ENCODE results near the gene MYB.
"Not testable (repeated sequence)": the region's sequence is repeated elsewhere in the genome, so short reads cannot be mapped to it uniquely, and the experiment has no call there.

The MYB gene

GRCh38 chr6:135180542-135181332 is at the start of gene MYB:
Gene MYB (plus strand): TSS chr6:135181308. CDS start chr6:135181514, 206 bp downstream.
- DNase-seq (ENCODE audit: low spot score) = peak; percentile 89

DNA sequence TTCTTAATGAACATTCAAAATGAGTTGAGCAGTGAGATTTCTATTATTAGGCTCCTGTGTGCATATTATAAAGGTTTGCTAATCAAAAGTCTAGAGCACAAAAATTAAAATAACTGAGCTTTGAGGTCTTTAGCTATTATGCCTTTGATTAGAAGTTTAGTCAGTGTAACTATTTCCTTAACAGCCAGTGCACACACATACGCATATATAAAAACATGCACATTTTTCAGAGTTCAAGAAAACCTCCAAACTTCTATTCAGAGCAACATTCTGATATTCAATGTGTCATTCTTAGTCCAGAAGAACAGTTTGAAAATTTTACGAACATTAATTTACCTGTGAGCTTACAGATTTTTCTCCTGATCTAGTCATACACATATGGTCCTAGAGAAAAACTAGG is 48.3 kb upstream of the MYB start:
- no peak for DNase-seq (ENCODE audit: low spot score)

DNA sequence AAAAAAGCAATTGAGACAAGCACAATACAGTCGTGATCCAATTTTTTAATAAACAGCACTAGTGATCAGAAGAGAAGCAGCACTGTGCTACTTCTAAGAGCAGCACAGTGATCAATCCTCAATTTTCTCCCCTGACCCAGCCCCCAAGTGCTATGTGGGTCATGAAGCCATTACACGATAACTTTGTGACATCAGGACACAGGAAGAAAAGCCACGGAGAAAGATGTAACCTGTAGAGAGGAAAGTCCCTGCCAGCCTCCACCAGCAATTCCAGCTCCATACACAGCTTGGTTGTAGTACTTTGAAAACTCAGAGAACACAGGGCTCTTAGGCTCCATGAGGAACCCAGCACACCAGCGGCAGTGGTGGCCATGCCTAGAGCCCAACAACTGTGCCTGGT is 45.3 kb upstream of the MYB start:
- DNase-seq (ENCODE audit: low spot score) = no peak

DNA sequence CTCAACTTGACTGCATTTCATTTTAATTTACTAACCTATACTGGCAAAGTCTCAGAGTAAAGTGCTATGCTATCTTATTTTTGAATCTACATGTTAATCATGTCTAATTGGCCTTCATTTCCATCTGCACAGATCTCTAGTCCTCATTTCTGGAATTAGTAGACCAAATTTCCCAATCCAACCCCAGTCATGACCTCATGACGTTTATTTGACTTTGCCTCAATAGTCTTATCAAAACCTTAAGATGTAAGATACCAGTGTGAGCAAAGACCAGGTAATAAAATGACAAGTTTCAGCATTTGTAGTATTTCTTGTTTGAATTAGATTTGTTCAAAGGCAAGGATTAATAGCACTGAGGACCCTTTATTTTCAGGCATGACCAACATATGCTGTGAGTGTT is 43.3 kb upstream of the MYB start:
- DNase-seq (ENCODE audit: low spot score) = no peak

DNA sequence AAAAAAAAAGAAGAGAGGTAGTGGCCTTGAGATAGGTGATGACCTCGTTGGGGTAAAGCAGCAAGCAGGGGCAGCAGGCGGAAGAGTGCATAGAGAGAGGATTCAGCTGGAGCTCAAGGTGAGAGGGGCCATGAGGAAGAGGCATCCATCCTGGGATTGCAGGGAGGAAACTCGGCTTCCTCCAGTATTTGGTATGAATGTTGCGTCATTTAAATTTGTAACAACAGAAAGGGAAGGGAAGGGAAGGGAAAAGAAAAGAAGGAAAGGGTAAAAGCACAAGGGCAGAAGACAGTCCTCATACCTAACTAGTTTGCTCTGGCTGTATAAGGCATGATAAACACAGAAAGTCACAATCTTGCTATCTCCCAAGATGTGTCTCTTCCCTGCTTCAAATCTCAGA is 39.9 kb upstream of the MYB start:
- no peak for DNase-seq (ENCODE audit: low spot score)

DNA sequence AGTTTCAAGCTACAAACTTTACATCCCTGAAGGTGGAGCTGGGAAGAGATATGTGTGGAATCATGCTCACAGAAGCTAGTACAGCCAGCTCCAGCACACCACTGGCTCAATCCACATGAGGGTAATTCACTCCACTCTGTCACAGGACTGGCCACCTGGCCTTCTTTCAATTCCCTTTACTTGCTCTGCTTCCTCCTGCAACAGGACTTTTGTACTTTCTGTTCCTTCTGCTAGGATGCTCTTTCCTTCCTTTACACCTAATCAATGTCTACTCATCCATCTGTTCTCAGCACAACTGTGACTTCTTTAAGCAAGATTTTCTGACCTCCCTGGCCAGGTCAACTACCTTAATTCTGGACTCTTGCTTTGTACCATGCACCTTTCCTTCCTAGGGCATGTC is 39.4 kb upstream of the MYB start:
- DNase-seq (ENCODE audit: low spot score) = no peak

GRCh38 chr6:135142232-135142631 is 38.9 kb upstream of the MYB start:
- not testable (repeated sequence) for DNase-seq (ENCODE audit: low spot score)

GRCh38 chr6:135144673-135145062 is 36.4 kb upstream of the MYB start:
- DNase-seq (ENCODE audit: low spot score) = no peak

- DNase-seq (ENCODE audit: low spot score) = no peak
Measured at GRCh38 chr6:135145063-135145800, 35.9 kb upstream of the MYB start.

DNA sequence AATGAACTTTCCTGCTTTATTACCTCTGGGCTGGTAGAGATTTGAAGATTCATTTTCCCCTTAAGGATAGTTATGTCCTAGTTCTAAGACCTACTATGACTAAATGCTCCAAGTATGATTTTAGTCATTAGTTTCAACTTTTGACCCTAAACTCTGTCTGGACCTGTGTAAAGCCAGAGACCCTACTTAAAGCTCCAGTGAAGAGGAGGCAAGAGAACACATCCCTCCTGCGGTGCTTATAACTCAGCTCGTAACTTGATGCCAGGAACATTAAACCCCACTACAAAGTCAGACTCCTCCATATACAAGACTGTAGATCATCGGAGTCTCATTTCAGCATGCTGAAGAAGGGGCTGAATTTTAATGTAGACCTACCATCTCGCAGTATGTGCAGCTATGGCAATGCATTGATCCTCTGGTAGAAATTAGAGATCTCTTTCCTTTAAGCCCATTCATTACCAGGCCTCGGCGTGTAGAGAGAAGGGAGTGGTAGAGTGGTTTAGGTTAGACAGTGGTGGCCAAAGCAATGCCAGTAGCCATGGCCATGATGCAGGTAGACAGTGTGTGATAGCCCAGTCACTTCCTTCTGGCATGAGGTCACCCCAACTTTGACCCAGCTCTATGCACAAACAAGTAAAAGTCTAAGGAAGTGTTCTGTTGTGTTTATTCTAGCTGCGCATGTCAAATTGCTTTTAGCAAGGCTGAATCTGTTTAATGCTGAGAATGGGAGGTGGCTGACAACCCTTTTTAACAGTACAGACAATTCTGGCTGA is 34.8 kb upstream of the MYB start:
- DNase-seq (ENCODE audit: low spot score) = no peak

DNA sequence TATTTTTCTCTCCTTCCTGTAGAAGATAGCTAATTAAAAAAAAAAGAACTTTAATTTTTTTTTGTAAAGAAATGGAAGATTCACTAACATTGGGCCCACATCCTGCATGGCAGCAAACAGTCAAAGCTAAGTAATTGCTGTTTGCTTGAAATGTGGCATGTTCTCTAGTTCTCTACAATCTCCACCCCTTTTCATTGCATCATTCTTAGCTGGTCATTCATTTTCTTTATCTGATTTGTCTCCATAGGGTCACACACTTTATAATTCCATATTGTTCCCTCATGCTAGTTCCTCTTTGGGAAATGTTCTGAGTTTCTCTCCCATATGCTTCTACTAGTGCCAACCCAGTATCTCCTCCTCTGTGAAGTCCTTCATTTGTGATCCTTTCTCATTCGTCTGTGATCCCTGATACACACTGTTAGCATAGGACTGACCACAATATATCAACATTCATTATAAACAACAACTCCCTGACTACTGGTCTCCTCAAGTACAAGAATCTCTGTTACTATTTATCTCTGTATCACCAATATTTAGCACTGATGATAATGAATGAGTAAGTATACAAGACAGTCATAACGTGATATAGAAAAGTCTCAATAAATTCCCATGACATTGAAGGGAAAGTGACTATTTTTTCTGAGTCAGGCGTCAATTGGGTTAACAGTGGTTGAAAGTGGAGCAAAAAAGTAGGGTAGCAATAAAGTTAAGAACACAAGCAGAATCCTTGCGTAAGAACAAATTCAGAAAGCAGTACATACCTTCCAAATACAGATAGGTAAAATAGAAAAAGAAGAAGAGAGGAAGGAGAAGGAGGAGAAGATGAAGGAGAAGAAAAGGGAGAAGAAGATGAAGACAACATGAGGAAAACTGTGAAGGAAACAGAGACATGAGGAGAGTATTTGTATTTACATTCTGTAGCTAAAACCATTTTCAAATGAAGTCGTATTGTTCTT is 33.2 kb upstream of the MYB start:
- DNase-seq (ENCODE audit: low spot score) = no peak

DNA sequence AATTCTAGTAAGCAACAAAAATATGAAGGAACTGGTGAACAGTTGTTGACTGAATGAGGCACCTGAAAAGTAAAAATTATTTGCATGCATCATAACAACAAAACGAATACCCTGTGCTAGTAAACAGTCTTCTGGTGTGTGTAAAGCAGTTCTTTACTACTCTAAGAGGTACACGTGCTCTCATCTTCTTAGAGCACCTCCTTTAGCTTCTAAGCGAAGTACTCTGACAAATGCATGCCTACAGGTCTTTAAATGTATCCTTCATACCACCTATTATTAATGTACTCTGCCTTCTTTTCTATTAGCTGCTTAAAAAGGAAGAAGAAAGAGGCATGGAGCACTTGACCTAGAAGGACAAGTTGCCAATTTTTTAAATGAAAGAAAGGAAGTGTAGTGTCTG is 32.2 kb upstream of the MYB start:
- no peak for DNase-seq (ENCODE audit: low spot score)

DNA sequence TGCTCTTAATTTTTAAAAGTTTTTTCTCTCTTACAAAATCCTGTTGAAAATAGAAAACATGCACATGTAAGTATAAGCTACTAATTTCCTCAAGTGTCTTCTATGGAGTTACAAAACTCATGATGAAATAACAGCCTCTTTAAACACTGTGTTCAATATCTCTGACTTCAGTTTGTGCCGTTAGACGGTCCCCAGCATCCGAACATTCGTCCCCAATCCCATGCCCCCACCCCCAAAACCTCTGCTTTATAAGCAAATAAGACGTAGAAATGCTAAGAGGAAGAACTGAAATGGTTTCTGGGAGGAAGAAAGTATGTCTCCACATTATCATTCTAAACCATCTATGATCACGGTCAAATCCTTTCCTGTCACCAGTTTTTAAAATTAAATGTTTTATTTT is 31.7 kb upstream of the MYB start:
- DNase-seq (ENCODE audit: low spot score) = no peak

DNA sequence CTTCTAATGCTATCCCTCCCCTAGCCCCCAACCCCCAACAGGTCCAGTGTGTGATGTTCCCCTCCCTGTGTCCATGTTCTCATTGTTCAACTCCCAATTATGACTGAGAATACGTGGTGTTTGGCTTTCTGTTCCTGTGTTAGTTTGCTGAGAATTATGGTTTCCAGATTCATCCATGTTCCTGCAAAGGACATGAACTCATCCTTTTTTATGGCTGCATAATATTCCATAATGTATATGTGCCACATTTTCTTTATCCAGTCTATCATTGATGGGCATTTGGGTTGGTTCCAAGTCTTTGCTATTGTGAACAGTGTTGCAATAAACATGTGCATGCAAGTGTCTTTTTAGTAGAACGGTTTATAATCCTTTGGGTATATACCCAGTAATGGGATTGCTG is 30.6 kb upstream of the MYB start:
- DNase-seq (ENCODE audit: low spot score) = not testable (repeated sequence)

- not testable (repeated sequence) for DNase-seq (ENCODE audit: low spot score)
Measured at GRCh38 chr6:135154125-135154524, 27.0 kb upstream of the MYB start.

DNA sequence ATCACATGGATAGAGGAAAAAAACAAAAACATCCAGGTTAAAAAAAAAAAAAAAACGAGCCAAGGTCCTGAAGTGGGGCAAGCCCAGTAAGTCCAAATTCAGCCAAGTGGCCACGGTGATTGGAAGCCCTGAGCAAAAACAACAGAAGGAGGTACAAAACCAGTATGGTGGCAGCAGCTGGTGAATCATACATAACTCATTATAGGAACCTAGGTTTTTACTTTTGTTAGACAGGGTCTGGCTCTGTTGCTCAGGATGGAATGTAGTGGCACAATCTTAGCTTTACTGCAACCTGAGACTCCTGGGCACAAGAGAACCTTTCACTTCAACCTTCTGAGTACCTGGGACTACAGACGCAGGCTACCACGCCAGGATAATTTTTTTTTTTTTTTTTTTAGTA is 22.7 kb upstream of the MYB start:
- no peak for DNase-seq (ENCODE audit: low spot score)

DNA sequence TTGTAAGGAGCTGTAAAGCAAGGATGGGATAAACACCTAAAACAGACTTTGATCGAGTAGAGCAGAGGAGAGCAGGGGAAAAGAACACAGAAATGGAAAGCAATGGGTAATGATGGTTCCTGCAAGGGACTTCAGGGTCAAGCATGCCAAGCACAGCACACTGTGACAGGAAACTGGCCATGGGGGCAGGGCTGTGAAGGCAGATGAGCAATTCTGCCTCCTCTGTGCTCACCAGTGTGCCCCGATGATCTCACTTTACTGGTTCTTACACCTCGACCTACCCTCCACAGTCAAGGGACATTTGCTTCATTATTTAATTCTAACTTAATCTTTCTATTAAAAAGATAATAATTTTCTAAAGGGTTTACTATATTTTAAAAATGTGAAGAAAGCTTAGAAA is 21.6 kb upstream of the MYB start:
- DNase-seq (ENCODE audit: low spot score) = no peak

DNA sequence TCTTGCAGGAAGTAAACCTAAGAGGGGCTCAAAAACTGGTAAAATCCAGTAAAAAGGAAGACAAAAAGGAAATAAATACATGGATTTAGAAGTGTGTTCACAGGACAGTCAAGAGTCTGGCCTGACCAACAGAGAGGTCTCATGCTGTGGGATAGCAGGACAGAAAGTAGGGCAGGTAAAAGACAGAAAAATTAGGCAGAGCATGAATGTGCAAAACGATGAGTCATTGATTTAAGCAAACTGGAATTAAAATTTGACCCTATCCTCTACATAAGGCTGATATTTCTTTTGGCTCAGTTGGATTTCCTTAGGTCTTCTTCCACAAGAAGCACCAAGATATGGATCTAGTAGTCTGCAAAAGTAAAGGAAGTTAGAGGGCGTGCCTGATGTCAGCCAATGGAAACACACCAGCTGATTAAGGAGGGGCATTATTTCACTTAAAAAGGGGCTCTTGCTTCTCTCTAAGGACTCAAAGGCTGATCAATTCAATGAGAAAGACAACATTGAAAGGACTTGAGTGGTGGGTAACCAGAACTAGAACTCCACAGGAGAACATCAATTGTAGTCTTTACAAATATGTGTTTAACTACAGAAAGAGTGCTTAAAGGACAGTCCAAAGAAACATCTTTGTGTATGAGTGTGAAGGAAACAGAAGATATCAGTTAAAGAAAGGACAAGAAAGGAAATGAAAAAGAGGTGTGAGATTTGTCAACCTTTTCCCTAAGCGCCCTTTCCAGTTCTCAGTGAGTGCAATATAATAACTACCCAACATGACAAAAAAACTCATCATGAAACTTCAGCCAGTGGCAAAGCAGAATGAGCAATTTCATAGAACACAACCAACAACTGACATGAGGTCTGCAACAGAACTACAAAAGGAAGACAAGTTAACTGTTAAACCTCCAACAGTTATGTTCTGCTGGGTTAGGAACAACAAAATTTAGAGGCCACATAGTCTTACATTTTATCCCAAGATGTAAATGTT is 19.4 kb upstream of the MYB start:
- DNase-seq (ENCODE audit: low spot score) = no peak

- peak; percentile 92 for DNase-seq (ENCODE audit: low spot score)
Measured at GRCh38 chr6:135162678-135163439, 18.2 kb upstream of the MYB start.

GRCh38 chr6:135163440-135163738 is 17.7 kb upstream of the MYB start:
- no peak for DNase-seq (ENCODE audit: low spot score)
